Measurements from ENCODE around the gene C11orf71.

The C11orf71 gene

DNA sequence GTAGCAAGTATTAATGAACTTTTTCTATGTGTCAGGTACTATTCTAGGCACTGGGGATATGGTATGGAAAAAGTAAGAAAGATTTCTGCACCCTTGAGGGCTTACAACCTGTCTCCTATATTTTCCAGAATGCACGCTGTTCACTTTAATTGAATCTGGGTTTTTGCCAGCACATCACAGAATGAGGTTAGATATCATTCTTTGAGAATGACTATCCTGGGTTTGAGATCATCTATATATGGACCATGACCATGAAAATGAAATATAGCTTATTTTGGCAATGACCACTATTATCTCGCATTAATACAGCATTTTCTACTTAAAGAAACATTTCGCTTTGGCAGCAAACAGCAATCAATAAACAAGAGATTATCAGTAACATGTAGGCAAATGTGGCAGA, 46.9 kb downstream of the C11orf71 start:
- DNase-seq: no peak

DNA sequence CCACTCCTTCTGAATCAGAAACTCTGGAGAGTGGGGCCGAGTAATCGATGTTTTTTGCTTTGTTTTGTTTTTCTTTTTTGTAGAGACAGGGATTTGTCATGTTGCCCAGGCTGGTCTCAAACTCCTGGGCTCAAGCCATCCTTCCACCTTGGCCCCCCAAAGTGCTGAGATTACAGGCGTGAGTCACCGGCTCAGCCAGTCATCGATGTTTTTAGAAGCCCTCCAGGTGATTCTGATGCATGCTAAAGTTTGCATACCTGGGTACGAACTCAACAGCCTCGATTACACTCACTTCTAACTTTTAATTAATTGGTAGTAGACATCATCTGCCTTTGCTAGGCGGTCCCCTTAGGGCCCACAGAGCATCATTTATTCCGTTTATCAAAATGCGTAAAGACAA, 50.3 kb downstream of the C11orf71 start:
- no peak for DNase-seq
